Stimulated activated CD4-positive, alpha-beta T cell treated with anti-CD3 and anti-CD28 coated beads, Interleukin-2, amount 100 ng/mL, for 24 hours (primary cell): ENCODE measurements around the gene SRPK2.

Experiments used
- DNase-seq, 2 donors: peaks; one replicate each; pipeline ENCODE4 v3.0.0-alpha.2; 2020

The SRPK2 gene

DNA sequence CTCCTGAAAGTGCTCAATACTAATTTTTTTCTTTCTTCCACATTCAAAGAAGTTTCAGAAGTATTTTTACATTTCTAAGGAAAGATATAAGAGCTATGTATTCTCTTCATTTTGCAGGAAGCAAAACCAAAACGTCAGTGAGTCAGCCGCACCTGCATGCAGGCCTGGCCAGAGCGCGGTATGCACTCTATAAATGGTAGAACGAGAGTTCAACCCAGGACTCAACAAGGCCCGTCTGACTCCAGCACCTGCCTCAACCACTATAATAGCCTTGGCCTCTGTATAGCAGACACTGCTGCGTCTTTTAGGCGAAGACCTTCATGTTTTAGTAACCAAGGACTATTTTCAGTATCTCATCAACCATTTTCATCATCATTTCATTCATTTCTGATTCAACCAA is 261.5 kb downstream of the SRPK2 start:
- no peak for DNase-seq

DNA sequence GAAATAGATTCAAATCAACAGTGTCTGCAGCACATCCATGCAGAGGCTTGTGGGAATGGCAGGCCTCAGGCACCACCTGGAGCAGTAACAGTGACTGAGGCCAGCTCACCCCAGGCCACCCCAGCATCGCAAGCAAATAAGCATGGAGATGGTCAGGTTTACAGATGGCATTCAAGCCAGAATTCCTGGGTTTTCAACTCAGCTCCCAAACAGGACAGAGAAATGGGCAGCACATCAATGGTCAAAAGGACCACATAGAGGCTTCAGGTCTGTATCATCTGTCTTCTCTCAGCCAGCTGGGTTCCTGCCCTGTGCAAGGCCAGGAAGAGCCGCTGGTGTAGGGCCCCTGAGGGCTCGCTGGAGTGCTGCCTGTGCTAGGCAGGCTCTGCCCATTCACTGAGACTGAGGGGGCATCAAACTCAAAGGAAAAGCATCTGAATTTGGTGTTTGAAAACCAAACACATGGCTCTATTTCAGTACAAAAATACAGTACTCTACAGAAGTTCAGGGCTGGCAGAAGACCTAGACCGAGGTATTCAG is 262.2 kb downstream of the SRPK2 start:
- no peak for DNase-seq

DNA sequence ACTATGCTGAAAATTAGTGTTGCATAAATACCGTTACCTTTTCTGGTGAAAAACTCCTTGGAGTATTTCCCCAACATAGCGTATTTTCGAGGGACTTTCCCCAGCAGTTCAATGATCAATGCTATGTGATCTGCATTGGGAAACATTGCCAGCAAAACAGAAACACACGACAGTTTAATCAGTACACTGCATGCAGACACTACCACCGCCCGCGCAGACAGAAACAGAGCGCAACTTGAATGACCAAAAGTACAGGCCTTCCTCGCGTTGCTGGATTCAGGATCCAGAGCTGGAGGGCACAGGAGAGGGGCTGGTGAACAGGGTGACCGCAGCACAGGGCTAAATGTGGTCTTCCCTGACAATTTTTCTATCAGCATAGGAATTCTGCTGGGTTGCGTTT is 263.0 kb downstream of the SRPK2 start:
- no peak for DNase-seq

DNA sequence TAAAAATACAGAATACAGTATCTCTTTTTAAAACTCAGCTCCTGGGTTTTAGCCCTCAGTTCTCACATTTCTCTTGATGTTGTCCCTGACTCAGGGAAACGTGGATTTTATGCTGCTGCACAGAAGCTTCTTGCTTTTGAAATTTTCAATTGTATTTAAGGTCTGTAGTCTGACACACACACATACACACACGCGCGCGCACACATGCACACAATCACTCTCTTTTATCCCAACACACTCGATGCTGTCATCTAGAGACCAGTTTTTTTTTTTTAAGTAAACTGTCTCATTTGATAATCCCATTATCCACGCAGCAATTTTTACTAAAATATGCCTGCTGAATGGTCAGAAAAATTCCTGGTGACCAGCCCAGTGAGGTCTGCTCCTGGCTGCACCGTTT is 266.1 kb downstream of the SRPK2 start:
- no peak for DNase-seq

DNA sequence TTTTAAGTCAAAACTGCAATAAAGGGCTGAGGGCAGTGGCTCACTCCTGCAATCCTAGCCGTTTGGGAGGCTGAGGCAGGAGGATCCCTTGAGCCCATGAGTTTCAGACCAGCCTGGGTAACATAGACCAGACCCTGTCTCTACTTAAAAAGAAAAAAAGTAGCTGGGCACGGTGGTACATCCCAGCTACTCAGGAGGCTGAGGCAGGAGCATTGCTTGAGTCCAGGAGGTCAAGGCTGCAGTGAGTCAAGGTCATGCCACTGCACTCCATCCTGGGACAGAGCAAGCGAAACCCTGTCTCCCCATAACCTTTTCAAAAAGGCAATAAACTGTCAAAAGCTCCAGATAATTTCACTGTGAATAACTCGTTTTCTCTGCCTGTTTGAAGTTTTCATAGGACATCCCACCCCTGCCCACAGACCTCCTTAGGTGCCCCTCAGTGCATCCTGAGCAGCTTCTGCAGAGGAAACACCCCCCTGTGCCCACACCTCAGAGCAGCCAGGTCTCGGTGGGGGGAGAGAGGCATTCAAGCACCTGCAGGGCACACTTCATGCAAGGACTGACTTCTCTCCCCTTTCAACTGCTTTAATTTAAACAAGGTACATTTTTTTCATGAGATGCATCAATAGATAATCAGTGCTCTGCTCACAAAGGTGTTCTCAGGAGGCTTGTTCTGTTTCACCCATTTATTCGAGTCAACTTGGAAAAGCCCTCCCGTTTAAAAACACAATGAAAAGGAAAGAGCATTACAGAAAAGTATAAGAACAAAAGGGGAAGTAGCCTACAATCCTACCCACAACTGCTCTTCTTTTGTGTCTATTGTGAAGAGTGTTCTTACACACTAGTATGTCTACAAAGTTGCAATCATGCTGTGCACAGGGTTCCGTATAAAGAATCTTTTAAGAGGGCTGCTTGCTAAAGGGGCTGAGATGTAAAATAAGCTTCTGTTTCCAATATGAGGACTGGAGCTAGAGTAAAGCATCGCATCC is 269.8 kb downstream of the SRPK2 start:
- DNase-seq, result no peak

DNA sequence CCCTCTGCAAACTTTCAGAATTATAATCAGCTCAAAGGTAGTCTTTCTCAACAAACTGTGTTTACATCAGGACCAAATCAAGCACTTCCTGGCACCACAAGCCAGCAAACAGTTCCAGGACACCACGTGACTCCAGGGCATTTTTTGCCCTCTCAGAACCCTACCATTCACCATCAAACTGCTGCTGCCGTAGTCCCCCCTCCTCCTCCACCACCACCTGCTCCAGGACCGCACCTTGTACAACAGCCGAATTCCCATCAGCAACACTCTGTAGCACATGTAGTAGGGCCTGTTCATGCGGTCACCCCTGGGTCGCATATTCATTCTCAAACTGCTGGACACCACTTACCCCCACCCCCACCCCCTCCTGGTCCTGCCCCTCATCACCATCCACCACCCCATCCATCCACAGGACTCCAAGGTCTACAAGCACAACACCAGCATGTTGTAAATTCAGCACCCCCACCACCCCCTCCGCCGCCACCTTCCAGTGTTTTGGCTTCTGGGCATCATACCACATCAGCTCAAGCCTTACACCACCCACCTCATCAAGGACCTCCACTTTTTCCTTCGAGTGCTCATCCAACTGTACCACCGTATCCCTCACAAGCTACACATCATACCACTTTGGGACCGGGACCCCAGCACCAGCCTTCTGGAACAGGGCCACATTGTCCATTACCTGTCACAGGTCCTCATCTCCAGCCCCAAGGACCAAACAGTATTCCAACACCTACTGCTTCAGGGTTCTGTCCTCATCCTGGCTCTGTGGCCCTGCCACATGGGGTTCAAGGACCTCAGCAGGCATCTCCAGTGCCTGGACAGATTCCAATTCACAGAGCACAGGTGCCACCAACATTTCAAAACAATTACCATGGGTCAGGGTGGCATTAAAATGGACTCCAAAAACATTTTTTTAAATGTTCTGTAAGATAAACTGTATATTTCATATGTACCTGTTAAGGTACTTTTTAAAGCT is 276.0 kb downstream of the SRPK2 start:
- DNase-seq, result no peak

DNA sequence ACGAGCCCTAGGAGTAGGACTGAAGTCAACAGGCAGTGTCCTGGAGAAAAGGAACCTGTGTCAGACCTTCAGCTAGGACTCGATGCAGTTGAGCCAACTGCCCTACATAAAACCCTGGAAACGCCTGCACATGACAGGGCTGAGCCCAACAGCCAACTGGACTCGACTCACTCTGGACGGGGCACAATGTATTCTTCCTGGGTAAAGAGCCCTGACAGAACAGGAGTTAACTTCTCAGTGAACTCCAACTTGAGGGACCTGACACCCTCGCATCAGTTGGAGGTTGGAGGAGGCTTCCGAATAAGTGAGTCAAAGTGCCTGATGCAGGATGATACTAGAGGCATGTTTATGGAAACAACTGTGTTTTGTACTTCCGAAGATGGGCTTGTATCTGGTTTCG is 281.3 kb downstream of the SRPK2 start:
- no peak for DNase-seq

DNA sequence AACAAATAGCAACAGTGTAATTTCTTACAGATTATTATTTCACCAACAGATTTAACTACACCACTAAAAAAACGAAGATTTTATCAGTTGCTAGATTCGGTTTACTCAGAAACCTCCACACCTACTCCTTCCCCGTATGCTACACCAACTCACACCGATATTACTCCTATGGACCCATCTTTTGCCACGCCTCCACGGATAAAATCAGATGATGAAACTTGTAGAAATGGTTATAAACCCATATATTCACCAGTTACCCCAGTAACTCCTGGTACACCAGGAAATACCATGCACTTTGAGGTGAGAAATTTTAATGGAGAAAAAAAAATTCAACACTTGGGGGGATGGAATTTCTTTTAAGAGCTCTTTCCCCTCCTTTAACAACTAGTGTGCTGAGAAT is 282.2 kb downstream of the SRPK2 start:
- no peak for DNase-seq

DNA sequence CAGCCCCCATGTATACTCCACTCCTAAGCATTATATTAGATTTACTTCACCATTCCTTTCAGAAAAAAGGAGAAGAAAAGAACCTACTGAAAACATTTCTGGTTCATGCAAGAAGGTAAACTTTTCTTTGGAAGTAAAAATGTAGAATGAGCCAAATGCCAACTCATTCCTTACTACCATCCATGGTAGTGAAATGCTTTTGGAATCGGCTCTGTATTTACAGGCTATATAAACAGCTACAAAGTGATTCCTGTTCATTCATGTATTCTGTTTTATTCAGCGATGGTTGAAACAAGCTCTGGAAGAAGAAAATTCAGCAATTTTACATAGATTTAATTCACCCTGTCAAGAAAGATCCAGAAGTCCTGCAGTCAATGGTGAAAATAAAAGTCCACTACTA is 283.1 kb downstream of the SRPK2 start:
- DNase-seq, result no peak

DNA sequence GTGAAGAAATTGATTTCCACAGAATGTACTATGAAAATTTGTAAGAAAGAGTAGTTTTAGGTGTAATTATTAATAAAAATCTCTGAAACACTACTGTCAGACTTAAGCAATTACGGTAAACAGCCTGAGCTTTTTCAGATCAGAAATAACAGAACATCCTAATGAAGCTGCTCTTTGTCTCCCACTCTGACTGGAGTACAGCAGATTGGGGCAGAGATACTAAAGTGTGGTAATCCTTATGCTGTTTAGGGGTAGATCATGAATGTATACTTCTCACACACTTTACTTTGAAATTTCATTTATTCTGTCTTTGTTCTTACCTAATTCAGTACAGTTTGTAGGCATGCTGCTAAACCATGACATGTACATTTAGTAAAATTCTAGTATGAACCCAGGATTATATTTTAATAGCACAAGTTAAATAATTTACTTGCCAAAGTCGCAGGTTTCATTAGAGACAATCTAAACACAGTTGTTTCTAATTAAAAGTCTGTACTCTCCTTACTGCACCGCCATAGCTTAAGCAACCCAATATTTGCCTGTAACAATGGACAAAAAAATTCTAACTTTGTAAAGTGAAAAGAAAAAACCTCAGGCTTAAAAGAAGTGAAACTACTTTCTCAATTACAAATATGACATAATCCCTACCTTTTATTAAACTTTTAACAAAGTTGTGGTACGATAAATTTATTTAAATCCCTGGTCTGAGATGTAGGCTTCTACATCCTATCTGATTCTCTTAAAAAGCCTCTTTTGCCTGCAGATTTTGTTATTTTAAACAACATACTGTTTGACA is 286.0 kb downstream of the SRPK2 start:
- no peak for DNase-seq

DNA sequence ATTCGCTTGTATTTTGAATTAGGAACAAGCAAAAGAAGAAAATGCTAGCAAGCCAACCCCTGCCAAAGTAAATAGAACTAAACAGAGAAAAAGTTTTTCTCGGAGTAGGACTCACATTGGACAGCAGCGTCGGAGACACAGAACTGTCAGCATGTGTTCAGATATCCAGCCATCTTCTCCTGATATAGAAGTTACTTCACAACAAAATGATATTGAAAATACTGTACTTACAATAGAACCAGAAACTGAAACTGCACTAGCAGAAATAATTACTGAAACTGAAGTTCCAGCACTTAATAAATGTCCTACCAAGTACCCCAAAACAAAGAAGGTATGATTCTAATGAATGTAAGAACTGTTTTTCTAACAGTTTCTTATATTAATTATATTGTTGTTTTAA is 286.9 kb downstream of the SRPK2 start:
- DNase-seq, result no peak

DNA sequence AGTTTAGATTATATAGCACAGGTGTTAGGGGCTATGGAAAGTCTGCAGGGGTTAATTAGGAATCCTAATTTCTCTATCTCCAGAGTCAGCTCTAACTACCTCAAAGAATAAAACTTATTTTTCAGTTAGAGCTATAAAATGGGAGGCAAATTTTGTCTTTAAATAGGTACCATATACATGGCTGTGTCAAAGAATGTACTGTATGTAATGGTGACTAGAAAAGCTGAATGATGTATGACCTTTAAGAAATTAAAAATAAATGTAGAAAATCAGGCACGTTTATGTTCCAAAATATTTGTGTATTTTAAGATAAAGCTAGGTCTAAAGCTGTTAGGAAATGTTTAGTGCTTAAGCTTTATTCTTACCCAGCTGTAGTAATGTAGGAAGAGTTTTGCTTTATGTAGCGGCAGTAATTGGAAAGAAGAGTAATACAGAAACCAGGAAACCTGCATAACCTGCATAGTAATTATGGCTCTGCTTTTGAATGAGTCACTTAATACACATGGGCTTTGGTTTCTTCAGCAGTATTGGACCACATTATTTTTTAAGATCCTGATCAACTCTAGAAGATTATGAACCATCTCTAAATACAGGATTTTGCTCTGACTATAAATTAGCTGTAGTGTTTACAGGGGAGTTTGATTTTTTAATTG is 289.7 kb downstream of the SRPK2 start:
- DNase-seq, result no peak

DNA sequence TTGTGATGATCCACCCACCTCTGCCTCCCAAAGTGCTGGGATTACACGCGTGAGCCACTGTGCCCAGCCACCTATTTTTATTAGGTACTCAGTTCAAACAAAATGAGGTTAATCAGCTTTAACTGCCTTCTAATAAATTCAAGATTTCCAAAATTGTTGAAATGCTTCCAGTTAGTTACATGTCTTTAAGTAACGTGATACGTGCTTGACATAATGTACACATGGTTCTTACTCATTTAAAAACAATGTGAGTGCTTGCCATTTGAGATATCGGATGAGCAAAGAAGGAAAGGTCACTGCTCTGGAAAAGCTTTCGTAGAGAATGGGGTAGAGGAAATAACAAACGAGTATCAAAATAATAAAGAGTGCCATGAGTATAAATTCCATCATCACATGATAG is 291.1 kb downstream of the SRPK2 start:
- no peak for DNase-seq

DNA sequence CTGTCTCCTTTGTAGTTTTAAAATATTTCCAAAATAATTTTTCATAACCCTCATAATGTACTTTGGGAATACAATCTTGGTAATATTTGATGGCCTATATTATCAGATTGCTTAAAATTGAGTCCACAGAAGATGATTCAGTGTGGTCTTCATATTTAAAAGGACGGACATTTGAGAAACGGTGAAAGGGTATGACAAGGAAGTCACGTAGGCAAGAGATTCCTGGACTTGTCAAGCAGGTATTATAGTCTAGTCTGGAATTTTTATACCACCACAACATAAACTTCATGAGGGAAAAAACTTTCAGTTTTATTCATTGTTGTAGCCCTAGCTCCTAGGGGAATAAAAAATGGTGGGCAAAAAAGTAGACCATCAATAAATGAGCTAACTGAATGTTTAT is 292.4 kb downstream of the SRPK2 start:
- DNase-seq, result no peak

DNA sequence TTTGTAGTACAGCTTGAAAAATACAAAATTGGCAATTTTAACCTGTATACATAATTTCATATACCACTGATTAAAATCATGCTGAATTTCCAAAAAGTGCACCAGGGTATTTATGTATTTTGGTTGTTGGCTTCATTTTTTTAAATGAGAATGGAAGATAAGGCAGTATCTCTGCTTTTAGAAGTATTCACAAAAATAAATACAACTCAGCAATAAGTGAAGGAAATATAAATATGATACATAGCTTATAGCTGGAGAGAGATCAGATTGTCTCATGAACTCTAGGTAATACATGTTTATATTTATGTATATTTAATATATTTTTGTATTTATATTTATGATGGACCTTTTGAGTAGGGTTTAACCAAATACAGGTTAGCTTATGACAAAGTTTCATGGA is 293.8 kb downstream of the SRPK2 start:
- no peak for DNase-seq

DNA sequence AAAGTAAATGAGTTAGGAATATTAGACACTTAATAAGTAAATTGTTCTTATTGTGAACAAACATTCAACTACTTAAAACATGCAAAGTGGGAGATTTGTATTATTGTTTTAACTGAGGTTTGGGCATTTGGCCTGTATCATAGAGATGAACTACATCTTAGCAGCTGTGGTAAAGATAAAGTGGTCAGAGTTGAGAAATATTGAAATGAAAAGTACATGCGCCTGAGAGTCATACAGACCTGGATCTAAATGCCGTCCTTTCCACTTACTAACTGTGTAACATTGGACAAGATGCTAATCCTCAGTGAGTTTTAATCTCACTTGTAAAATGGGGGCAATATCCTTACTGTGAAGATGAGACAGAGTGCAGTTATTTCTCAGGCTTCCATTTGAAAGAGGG is 300.3 kb downstream of the SRPK2 start:
- DNase-seq, result no peak

DNA sequence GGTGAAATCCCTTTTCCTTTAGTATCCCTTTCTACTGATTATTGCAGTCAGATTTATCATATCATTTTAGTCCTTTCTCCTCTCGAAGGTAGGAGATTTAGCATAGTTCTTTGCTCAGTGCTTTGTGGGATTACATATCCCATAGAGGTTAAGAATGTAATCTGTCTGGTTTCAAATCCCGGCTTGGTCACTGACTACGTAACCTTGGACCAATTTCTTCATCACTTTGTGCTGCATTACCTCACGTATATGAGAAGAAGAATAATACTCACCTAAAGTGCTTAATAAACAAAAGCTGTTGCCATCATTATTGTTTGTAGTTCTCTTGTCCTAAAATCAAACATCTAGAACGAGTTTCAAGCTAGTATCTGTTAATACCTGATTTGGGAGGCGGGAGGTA is 300.7 kb downstream of the SRPK2 start:
- DNase-seq, result no peak

DNA sequence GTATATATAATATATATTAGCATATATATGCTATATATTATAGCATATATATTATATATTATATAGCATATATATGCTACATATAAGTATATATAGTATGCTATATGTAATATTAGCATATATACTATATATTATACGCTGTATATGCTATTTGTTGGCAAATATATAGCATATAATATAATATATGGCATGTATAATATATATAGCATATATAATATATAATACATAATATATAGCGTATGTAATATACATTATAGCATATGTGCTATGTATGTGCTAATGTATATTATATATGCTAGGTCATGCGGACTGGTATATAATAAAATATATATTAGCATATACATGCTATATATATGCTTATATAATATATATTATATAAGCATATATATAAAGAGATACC is 301.9 kb downstream of the SRPK2 start:
- DNase-seq, result no peak

DNA sequence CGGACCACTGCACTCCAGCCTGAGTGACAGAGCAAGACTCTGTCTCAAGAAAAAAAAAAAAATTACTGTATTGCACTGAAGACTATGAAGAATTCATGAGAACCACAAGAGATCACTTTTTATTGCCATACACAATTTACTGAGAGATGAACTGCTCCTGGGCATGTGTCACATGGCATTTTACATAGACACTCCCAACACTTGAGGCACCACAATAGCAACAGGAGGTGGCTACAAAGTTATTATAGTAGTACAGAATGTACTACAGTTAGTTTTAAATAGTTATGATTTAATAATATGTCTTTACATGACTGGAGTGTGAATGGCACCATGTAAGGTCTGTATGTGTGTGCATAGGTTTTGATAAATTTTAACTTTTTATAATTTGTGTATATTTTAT is 304.1 kb downstream of the SRPK2 start:
- no peak for DNase-seq

DNA sequence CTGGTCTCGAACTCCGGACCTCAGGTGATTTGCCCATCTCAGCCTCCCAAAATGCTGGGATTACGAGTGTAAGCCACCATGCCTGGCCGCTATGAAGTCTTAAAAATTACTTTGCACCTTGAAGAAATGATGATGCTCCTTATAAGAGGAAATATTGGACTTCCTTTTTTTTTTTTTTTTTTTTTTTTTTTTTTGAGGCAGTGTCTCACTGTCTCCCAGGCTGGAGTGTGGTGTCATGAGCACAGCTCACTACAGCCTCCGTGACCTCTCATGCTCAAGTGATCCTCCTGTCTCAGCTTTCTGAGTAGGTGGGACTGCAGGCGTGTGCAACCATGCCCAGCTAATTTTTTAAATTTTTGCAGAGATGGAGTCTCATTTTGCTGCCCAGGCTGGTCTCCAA is 309.4 kb downstream of the SRPK2 start:
- DNase-seq, result no peak

DNA sequence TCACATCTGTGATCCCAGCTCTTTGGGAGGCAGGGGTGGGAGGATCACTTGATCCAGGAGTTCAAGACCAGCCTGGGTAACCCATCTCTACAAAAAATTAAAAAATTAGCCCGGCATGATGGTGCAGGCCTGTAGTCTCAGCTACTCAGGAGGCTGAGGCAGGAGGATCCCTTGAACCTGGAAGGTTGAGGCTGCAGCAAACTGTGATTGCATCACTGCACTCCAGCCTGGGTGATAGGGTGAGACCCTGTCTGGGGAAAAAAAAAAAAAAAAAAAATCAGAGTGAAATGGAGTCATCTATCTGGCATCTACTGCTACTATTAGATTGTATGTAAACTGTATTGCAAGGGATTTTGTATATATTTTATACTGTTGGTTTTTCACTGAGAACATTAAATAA is 315.6 kb downstream of the SRPK2 start:
- DNase-seq, result no peak

DNA sequence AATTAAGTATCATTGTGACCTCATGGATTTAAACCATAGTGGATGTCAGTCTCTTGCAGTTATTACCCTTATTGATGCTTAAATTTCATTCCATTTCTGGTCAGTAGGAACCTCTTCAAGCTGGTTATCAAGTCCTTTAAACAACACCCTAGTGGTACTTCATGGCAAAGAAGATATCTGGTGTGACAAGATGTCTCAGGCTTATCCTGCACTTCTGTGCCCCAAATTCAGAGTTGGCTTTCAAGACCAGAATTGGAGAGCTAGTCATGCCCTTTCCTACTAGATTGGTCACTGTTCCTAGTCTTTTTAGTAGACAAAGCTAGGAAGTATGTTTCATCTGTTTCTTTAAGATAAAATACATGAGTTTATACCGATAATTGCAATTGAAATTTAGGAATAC is 319.8 kb downstream of the SRPK2 start:
- no peak for DNase-seq
